K562 (cell line): ENCODE data around the gene KDM2B. TPM values are rescaled to one million over a fixed set of nuclear protein-coding genes. Genes with fewer than 3 reads are reported as not detected.

Experiments used
- polyA plus RNA-seq, 8 experiments: library from polyadenylated mRNA; depleted of rRNA in 4 of 8; stranded (reverse) in 5 of 8; unstranded in 3 of 8; fragments of >200 nt; fragmentation: Nextera tagmentation in 2 of 8; fragmentation: Illumina TruSeq in 1 of 8; extraction: Ambion mirVana in 2 of 8; extraction: Trizol in 1 of 8; gene quantifications; 2 replicates each; pipeline versions ENCODE4 v1.2.1 to v1.2.3, GENCODE V29; 2011 to 2014; ENCODE audit warnings: inconsistent platforms in 1 of 8, missing spikeins in 1 of 8
- total RNA-seq, 7 experiments: library from RNA; depleted of rRNA in 6 of 7; stranded (reverse); fragments of >200 nt in 6 of 7; fragmentation: Illumina TruSeq in 2 of 7; extraction: Trizol in 2 of 7; gene quantifications; 2 replicates each; pipeline versions ENCODE4 v1.2.1 to v1.2.3, GENCODE V29; 2011 to 2021; ENCODE audit warnings: low replicate concordance in 1 of 7
- TF ChIP-seq, protein P1 (sequence below), 2 experiments: fragments of 450-650 bp in 1 of 2; sonication (generic) in 1 of 2; formaldehyde crosslinking in 1 of 2; IDR thresholded peaks; 2 replicates each; pipeline versions ENCODE4 v1.7.1 to v1.9.0; 2016 to 2022; ENCODE audit warnings: inconsistent platforms in 1 of 2, mild to moderate bottlenecking in 1 of 2, missing genetic modification reagents in 1 of 2

Gene KDM2B
- total and polyA plus RNA-seq, 9 of the 15 experiments (the other 6 are each of a cell fraction or from before 2014, with no cell fraction given) = 7.4 to 50.5 (median 22.5) TPM

GRCh38 chr12:121558956-121559355 lies 21.9 kb downstream of the KDM2B start (continued):
- TF ChIP-seq, protein P1, sequence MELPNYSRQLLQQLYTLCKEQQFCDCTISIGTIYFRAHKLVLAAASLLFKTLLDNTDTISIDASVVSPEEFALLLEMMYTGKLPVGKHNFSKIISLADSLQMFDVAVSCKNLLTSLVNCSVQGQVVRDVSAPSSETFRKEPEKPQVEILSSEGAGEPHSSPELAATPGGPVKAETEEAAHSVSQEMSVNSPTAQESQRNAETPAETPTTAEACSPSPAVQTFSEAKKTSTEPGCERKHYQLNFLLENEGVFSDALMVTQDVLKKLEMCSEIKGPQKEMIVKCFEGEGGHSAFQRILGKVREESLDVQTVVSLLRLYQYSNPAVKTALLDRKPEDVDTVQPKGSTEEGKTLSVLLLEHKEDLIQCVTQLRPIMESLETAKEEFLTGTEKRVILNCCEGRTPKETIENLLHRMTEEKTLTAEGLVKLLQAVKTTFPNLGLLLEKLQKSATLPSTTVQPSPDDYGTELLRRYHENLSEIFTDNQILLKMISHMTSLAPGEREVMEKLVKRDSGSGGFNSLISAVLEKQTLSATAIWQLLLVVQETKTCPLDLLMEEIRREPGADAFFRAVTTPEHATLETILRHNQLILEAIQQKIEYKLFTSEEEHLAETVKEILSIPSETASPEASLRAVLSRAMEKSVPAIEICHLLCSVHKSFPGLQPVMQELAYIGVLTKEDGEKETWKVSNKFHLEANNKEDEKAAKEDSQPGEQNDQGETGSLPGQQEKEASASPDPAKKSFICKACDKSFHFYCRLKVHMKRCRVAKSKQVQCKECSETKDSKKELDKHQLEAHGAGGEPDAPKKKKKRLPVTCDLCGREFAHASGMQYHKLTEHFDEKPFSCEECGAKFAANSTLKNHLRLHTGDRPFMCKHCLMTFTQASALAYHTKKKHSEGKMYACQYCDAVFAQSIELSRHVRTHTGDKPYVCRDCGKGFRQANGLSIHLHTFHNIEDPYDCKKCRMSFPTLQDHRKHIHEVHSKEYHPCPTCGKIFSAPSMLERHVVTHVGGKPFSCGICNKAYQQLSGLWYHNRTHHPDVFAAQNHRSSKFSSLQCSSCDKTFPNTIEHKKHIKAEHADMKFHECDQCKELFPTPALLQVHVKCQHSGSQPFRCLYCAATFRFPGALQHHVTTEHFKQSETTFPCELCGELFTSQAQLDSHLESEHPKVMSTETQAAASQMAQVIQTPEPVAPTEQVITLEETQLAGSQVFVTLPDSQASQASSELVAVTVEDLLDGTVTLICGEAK (IDR thresholded peaks at IDR 0.05) = no peak
- TF ChIP-seq, protein P1 (CRISPR knock-in tag; IDR thresholded peaks at IDR 0.05) = no peak
